Testis (tissue), 2 donors: ENCODE data around the gene C20orf96.

Source experiments
- POLR2A ChIP-seq: fragments of 450-650 bp; IDR thresholded peaks from one replicate; pipeline ENCODE4 v1.6.1; 2017; ENCODE audit warnings: antibody characterized with exemption, mild to moderate bottlenecking, moderate library complexity
- TF ChIP-seq, protein P1 (sequence below), 3 experiments: fragments of 450-650 bp in 2 of 3; fragments of 200-600 bp in 1 of 3; sonication (generic) in 1 of 3; IDR thresholded peaks; one replicate each; pipeline ENCODE4 v1.5.1; 2016 to 2019; ENCODE audit warnings: antibody characterized with exemption in 3 of 3, mild to moderate bottlenecking in 2 of 3, moderate library complexity in 1 of 3

DNA sequence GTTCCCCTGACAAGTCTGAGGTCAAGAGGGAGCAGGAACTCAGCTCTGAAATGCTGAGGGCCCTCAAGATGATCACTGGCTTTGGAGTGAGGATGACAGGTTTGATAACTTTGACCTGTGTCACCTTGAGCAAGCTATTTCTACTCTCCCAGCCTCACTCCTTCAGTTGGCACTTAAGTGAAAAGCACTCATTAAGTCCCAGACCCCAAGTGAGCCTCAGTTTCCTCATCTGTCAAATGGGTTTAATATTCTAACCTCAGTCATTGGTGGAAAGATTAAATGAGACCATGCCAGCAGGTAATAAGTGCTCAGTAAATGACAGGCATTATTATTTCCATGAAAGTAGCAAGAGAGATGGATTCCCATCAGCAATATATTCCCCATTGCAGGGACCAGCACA lies 19.0 kb downstream of the C20orf96 start:
- TF ChIP-seq, protein P1, sequence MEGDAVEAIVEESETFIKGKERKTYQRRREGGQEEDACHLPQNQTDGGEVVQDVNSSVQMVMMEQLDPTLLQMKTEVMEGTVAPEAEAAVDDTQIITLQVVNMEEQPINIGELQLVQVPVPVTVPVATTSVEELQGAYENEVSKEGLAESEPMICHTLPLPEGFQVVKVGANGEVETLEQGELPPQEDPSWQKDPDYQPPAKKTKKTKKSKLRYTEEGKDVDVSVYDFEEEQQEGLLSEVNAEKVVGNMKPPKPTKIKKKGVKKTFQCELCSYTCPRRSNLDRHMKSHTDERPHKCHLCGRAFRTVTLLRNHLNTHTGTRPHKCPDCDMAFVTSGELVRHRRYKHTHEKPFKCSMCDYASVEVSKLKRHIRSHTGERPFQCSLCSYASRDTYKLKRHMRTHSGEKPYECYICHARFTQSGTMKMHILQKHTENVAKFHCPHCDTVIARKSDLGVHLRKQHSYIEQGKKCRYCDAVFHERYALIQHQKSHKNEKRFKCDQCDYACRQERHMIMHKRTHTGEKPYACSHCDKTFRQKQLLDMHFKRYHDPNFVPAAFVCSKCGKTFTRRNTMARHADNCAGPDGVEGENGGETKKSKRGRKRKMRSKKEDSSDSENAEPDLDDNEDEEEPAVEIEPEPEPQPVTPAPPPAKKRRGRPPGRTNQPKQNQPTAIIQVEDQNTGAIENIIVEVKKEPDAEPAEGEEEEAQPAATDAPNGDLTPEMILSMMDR (IDR thresholded peaks at IDR 0.05) = no peak
- TF ChIP-seq POLR2A = no peak
